CD4-positive, alpha-beta T cell treated with Interleukin-2 at 100 ng/mL for 4 hours (primary cell): ENCODE measurements around the gene PLA2G1B.

Source experiments
- DNase-seq: peaks from one replicate; pipeline ENCODE4 v3.0.0-alpha.2; 2020; ENCODE audit warnings: low spot score

PLA2G1B gene

GRCh38 chr12:120327593-120327992 is at the start of gene PLA2G1B:
PLA2G1B (minus strand) TSS chr12:120327779; CDS start chr12:120327753, 26 bp downstream.
- no peak for DNase-seq

GRCh38 chr12:120376934-120377572 is 49.5 kb upstream of the PLA2G1B start:
- no peak for DNase-seq

DNA sequence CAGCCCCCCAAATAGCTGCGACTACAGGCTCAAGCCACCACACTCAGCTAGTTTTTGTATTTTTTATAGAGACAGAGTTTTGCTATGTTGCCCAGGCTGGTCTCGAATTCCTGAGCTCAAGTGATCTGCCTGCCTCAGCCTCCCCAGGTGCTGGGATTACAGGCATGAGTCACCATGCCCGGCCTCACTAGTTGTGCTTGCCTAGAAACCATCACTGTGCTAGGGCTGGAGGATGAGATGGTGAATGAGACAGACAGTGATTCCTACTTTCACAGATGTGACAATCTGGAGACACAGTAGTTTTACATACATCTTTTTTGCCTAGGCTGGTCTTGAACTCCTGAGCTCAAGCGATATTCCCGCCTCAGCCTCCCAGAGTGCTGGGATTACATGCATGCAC is 48.8 kb upstream of the PLA2G1B start:
- no peak for DNase-seq

- DNase-seq, result no peak
Measured at GRCh38 chr12:120376009-120376408, 48.4 kb upstream of the PLA2G1B start.

DNA sequence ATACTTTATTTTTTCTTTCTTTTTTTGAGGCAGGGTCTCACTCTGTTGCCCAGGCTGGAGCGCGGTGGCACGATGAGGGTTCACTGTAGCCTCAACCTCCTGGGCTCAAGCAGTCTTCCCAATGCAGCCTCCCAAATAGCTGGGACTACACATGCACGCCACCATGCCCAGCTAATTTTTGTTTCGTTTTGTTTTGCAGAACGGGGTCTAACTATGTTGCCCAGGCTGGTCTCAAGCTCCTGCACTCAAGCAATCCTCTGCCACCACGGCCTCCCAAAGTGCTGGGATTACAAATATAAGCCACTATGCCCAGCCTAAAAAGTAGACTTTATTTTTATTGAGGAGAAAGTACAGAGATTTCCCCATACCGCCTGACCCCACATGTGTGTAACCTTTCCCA is 46.1 kb upstream of the PLA2G1B start:
- no peak for DNase-seq

DNA sequence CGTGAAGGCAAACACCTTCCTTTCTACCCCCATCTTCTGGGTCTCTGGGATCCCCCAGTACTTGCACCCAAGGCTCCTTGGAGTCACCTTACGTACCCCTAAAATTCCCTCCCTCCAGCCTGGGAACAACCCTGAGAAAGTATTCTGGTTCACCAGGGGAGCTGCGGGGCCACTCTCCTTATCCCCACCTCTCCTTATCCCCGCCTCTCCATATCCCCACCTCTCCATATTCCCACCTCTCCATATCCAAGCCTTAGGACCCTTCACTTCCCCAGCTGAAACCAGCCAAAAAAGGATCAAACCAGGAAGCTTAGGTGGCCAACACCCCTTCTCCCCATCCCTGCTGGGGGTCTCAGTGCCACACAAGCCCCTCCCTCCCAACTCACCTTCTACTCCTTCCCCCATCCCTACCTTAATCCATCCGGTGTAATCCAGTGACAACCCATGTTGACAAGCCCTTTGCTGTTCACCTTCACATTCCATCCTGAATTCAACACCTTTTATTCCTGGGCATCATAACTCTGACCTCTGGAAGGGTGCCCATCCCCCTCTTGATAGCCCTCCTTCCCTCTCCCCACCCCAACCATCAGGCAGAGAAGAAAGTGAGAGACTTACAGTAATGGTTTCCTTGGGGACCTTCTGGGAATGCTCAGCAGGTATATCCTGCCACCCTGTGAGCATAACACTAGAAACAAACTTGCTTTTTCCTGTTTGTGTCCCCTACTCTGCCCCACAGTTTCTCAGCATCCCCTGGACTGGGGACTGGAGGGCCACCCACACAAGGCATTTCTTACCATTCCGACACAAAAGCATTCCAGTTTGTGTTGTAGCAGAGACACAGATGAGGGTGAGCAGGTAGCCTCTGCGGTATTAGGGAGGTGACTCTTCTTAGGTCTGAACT is 43.0 kb upstream of the PLA2G1B start:
- DNase-seq, result no peak

- no peak for DNase-seq
Measured at GRCh38 chr12:120369603-120370342, 42.2 kb upstream of the PLA2G1B start.

DNA sequence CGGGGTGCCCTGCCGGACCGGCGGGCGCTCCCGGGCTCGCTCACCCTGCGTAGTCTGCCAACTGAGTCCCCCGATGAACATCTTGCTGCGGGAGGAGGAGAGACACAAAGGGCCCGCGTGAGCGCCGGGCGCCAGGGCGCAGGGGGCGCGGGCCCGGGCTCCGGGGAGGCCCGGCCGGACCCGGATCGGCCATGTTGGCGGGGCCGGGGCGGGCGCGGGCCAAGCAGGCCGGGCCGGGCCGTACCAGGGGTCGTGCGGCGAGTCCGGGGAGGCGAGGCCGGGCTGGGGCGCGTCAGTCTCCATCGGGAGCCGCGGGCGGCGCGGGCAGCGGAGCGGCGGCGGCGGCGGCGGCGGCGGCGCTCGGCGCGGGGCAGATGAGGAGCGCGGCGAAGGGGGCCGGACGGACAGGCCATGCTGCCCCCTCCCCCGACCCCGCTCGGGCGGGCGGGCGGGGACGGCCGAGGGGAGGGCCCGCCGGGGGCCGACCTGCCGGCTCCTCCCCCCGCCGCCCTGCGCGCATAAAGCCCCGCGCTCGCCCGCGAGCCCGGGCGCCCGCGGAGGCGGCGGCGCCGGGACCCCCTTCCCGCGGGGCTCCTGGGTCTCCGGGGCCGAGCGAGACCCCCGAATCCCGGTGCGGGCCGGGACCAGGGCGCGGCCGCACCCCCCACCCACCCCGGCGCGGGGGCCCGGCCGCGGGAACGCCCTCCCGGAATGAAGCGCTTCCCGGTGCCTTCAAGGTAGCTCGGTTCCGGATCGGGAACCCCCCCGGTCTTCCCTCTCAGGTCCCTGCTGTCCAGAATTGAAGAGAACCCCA is 41.4 kb upstream of the PLA2G1B start, which contains the start of gene MSI1:
Gene MSI1 (minus strand): TSS at position 376 of the 814 bp plus-strand sequence. CDS start 73 bp downstream, at position 303.
- no peak for DNase-seq

DNA sequence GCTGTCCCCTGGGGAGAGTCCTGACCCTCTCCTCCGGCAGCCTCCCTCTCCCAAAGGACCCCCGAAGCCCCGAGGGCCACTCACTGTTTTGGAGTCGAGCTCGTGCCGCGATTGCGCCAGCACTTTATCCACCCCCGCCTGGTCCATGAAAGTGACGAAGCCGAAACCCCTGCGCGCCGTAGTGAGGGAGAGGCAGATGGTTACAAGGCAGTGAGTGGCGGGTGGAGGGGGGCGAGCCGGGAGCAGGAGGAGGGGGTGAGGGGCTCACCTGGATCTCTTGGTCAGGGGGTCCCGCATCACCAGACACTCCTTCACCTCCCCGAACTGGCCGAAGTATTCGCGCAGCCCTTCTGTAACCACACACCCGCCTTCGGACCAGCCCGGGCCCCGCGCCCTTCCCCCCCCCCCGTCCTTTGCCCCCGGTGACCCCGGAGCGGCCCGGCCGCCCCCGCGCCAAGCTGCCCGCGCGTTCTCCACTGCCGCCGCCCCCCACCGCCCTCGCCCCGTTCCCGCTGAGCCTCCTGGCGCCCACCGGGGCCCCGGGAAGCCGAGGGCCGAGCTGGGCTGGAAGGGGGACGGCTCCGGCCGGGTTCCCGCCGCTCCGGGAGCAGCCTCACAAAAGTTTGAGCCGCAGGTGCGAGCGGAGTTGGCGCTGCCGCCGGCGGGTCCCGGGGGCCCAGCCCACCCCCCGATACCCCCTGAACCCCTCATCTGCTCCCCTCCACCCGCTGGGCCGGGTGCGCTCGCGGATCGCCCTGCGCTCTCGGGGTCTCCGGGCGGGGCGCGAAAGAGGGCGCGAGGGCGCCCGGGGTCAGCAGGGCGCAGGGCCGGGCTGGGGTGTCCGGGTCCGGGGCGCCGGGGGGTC is 40.6 kb upstream of the PLA2G1B start:
- DNase-seq, result no peak

- no peak for DNase-seq
Measured at GRCh38 chr12:120367233-120367923, 39.8 kb upstream of the PLA2G1B start.

- DNase-seq, result no peak
Measured at GRCh38 chr12:120366845-120367232, 39.3 kb upstream of the PLA2G1B start.

DNA sequence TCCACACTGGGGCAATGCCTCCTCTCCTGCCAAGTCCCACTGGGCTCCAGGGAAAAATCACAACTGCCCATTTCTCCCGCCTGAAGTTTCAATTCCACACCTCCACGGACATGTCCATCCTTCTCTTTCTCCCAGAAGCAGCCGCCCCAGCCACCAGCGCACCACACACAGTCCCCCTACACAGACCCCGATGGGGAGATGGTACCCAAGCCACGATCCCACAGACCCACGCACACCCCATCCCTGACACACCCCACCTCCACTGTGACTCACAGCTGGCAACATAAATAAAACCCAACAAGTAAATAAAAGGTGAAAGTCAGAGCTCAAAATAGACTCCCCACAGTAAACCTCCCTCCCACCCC is 38.7 kb upstream of the PLA2G1B start:
- no peak for DNase-seq

GRCh38 chr12:120365675-120366340 is 38.2 kb upstream of the PLA2G1B start:
- DNase-seq, result no peak

DNA sequence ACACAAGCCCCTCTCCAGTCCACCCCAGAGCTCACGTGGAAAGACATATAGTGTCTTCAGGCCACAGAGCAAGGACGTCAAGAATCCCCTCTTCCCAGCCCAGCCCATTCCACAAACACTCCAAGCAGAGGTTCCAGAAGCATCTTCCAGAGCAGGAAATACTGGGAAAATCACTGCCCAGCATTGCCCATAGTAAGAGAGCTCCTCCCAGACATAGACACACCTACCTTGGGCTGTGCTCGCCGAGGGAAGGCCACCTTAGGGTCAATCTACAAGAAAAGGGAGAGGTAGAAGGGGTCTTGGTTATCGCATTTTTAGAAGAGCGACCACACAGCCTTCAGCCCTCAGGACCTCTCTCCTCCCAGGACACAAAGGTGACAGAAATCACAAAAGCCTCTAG is 36.9 kb upstream of the PLA2G1B start:
- DNase-seq, result no peak

DNA sequence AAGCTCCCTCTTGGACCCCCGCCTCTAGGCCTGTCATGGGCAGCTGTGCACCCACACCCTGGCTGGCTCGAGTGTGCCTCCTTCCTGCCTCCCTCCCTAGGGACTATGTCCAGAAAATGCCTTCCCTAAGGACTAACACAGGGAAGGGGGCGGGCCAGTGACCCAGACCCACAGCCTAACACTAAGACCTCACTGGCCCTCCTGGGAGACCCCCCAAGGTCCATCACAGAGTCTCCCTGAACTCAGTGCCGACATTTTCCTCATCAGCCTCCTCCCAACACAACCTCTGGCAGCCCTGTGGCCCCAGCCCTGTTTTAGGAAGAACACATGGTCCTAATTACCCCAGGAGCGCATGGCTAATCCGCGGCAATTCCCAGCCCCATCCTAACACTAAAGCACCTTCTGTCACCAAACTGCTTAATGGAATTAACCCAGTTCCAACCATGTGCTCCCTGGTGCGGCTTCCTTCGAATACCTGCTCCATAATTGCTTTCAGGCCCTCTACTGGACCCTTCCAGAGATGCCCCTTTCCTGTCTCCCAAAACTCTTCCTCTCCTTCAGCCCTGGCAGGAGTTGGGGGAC is 35.8 kb upstream of the PLA2G1B start:
- DNase-seq, result no peak

GRCh38 chr12:120362516-120363273 is 35.1 kb upstream of the PLA2G1B start:
- no peak for DNase-seq

DNA sequence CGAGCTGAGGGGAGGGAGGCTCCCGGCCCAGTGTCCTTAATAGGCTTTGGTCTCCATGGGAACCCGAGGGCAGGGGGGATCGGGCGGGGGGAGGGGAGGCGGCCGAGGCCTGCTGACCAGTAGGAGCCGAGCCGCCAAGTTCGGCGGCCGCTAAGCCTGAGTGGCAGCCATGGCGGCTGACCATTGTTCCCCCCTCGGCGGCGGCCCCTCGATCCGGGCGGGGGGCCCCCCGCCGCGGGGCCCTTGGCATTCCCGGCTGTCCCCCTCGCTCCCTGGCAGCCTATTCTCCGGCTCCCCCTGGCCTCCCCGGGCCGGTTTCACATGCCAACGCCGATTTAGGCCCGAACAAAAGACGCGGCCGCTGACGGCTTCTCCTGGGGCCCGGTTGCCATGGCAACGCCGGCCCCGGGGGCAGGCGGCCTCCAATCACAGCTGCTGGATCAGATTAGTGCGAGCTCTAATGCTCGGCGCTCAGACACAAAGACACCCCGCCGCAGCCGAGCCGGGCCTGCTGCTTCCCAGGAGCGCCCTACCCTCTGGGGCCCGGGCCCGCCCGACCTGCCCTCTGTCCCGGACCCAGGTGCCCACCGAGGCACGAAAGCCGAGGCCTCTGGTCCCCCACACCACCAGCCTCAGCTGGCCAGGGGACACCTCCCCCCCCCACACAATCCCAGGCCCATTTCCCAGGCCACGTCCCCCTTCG is 34.1 kb upstream of the PLA2G1B start:
- DNase-seq, result no peak

GRCh38 chr12:120359128-120359527 is 31.5 kb upstream of the PLA2G1B start:
- DNase-seq, result no peak
